HepG2 (cell line): ENCODE data around the gene AGT. TPM values are rescaled to one million over a fixed set of nuclear protein-coding genes. Genes with fewer than 3 reads are reported as not detected.
A peak's percentile ranks its signal among the peaks of the same experiment; 100 is the strongest.

ENCODE experiments used
- AGO2 ChIP-seq: fragments of 200-400 bp; formaldehyde crosslinking; optimal IDR thresholded peaks from 2 replicates; pipeline ENCODE3; 2017; ENCODE audit warnings: mild to moderate bottlenecking, low read depth, low read length, moderate library complexity
- AHR ChIP-seq: IDR thresholded peaks from 2 replicates; pipeline ENCODE4 v1.6.1; 2018; ENCODE audit warnings: missing genetic modification reagents, missing compliant biosample characterization
- FOXA1 ChIP-seq, 2 experiments: fragments of 450-650 bp in 1 of 2; sonication (generic) in 1 of 2; formaldehyde crosslinking in 1 of 2; IDR thresholded peaks; 2 replicates each; pipeline versions ENCODE4 v1.4.0 to v1.6.1; 2016 to 2020; ENCODE audit warnings: missing genetic modification reagents in 1 of 2
- FOXJ3 ChIP-seq: sonication (generic); formaldehyde crosslinking; IDR thresholded peaks from 2 replicates; pipeline ENCODE4 v1.4.0; 2020; ENCODE audit warnings: missing genetic modification reagents, mild to moderate bottlenecking, borderline replicate concordance
- LCORL ChIP-seq, 2 experiments: fragments of 450-650 bp in 1 of 2; sonication (generic) in 1 of 2; formaldehyde crosslinking in 1 of 2; IDR thresholded peaks; 2 replicates each; pipeline versions ENCODE4 v1.5.0 to v1.6.1; 2017 to 2020; ENCODE audit warnings: antibody characterized with exemption in 1 of 2, missing genetic modification reagents in 1 of 2
- NKX3-1 ChIP-seq: sonication (generic); formaldehyde crosslinking; IDR thresholded peaks from 2 replicates; pipeline ENCODE4 v1.5.0; 2020; ENCODE audit warnings: missing genetic modification reagents
- TMF1 ChIP-seq: sonication (generic); formaldehyde crosslinking; IDR thresholded peaks from 2 replicates; pipeline ENCODE4 v1.8.1; 2022; ENCODE audit warnings: low read depth, missing genetic modification reagents
- ZNF121 ChIP-seq: sonication (generic); formaldehyde crosslinking; IDR thresholded peaks from 2 replicates; pipeline ENCODE4 v1.5.0; 2020; ENCODE audit warnings: mild to moderate bottlenecking, missing genetic modification reagents
- ZNF230 ChIP-seq: sonication (generic); formaldehyde crosslinking; IDR thresholded peaks from 2 replicates; pipeline ENCODE4 v1.4.0; 2020; ENCODE audit warnings: mild to moderate bottlenecking, missing genetic modification reagents
- ZNF251 ChIP-seq: sonication (generic); formaldehyde crosslinking; IDR thresholded peaks from 2 replicates; pipeline ENCODE4 v1.9.0; 2021; ENCODE audit warnings: mild to moderate bottlenecking, missing genetic modification reagents
- ZNF407 ChIP-seq: sonication (generic); formaldehyde crosslinking; IDR thresholded peaks from one replicate; pipeline ENCODE4 v1.5.1; 2020; ENCODE audit warnings: mild to moderate bottlenecking, missing genetic modification reagents; ENCODE audit errors: not compliant biosample characterization
- ZNF703 ChIP-seq: sonication (generic); formaldehyde crosslinking; IDR thresholded peaks from 2 replicates; pipeline ENCODE4 v1.5.1; 2020; ENCODE audit warnings: missing genetic modification reagents, mild to moderate bottlenecking, moderate library complexity, borderline replicate concordance
- ZSCAN21 ChIP-seq: sonication (generic); formaldehyde crosslinking; IDR thresholded peaks from 2 replicates; pipeline ENCODE4 v1.8.0; 2022; ENCODE audit warnings: mild to moderate bottlenecking, missing genetic modification reagents, moderate library complexity, borderline replicate concordance
- polyA plus RNA-seq, 8 experiments: library from polyadenylated mRNA; depleted of rRNA in 3 of 8; stranded (reverse) in 7 of 8; unstranded in 1 of 8; fragments of >200 nt; fragmentation: Illumina TruSeq in 4 of 8; extraction: Trizol in 4 of 8; gene quantifications; 2 replicates each; pipeline versions ENCODE4 v1.2.1 to v1.2.3, GENCODE V29; 2011 to 2016; ENCODE audit warnings: low read depth in 4 of 8, missing spikeins in 1 of 8, mixed read lengths in 1 of 8; ENCODE audit not compliant: insufficient read depth in 1 of 8
- total RNA-seq, 5 experiments: library from RNA; depleted of rRNA; stranded (reverse); fragments of >200 nt; fragmentation: Illumina TruSeq; extraction: Trizol; gene quantifications; 2 replicates each; pipeline ENCODE4 v1.2.3, GENCODE V29; 2016; ENCODE audit warnings: low read depth in 1 of 5
- TF ChIP-seq, protein P1 (sequence below): sonication (generic); formaldehyde crosslinking; IDR thresholded peaks from 2 replicates; pipeline ENCODE4 v1.9.0; 2022; ENCODE audit warnings: missing genetic modification reagents, mild to moderate bottlenecking, borderline replicate concordance
- TF ChIP-seq, protein P2 (sequence below): sonication (generic); formaldehyde crosslinking; IDR thresholded peaks from 2 replicates; pipeline ENCODE4 v1.9.0; 2021; ENCODE audit warnings: missing genetic modification reagents, mild to moderate bottlenecking, borderline replicate concordance
- TF ChIP-seq, protein P3 (sequence below): IDR thresholded peaks from 2 replicates; pipeline ENCODE4 v1.6.1; 2016

Gene AGT
- total and polyA plus RNA-seq, 2 of the 13 experiments (the other 11 are each of a cell fraction or from before 2014, with no cell fraction given), result 892 to 2,071 TPM

DNA sequence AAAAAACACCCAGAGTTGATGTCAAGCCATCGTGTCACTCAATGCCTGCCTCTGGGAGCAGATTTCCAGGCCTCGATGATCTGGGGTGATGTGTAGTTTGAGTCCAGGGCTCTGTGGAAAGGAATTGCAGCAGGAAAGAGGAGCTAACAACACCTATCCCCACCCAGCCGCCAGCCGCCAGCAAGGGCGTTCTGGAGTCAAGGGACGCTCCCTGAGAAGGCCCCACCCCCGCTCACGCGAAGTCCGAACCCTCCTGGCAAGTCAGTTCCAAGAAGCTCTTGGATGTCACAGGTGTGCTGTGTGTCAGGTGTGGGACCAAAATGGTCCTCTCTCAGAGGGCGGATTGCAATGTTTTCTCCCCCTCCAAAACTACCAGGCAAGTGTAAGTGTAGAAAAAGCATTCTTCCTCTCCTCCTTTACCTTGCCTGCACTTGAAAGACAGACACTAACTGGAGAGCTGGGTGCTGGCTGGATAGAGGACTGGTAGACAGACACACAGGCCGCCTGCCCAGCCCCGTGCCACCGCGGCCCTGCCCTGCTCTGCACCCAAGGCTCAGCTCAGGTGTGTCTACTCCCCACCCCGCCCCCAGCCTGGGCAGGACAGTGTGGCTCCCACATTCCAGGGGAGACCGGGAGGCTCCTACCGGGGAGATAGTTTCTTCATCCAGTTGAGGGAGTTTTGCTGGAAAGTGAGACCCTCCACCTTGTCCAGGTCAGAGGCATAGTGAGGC lies 8.5 kb downstream of the AGT start (continued):
- TF ChIP-seq ZNF407 (CRISPR knock-in tag) (no peak), TMF1 (CRISPR knock-in tag) (no peak), AGO2 (peak; percentile 92), ZNF121 (CRISPR knock-in tag) (0 out of 2 replicates have a peak, but pooled peaks have one; percentile 41), ZNF251 (CRISPR knock-in tag) (no peak), ZSCAN21 (CRISPR knock-in tag) (no peak), FOXJ3 (CRISPR knock-in tag) (no peak), ZNF703 (CRISPR knock-in tag) (no peak), FOXA1 (IDR thresholded peaks at IDR 0.05) (no peak), FOXA1 (CRISPR knock-in tag; IDR thresholded peaks at IDR 0.05) (no peak), AHR (CRISPR knock-in tag) (no peak), LCORL (IDR thresholded peaks at IDR 0.05) (no peak), LCORL (CRISPR knock-in tag; IDR thresholded peaks at IDR 0.05) (no peak), ZNF230 (CRISPR knock-in tag) (no peak), NKX3-1 (CRISPR knock-in tag) (no peak)
- TF ChIP-seq, protein P1, sequence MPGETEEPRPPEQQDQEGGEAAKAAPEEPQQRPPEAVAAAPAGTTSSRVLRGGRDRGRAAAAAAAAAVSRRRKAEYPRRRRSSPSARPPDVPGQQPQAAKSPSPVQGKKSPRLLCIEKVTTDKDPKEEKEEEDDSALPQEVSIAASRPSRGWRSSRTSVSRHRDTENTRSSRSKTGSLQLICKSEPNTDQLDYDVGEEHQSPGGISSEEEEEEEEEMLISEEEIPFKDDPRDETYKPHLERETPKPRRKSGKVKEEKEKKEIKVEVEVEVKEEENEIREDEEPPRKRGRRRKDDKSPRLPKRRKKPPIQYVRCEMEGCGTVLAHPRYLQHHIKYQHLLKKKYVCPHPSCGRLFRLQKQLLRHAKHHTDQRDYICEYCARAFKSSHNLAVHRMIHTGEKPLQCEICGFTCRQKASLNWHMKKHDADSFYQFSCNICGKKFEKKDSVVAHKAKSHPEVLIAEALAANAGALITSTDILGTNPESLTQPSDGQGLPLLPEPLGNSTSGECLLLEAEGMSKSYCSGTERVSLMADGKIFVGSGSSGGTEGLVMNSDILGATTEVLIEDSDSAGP, result 0 out of 2 replicates have a peak, but pooled peaks have one; percentile 45
- TF ChIP-seq, protein P2, sequence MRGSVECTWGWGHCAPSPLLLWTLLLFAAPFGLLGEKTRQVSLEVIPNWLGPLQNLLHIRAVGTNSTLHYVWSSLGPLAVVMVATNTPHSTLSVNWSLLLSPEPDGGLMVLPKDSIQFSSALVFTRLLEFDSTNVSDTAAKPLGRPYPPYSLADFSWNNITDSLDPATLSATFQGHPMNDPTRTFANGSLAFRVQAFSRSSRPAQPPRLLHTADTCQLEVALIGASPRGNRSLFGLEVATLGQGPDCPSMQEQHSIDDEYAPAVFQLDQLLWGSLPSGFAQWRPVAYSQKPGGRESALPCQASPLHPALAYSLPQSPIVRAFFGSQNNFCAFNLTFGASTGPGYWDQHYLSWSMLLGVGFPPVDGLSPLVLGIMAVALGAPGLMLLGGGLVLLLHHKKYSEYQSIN (CRISPR knock-in tag), result no peak
- TF ChIP-seq, protein P3, sequence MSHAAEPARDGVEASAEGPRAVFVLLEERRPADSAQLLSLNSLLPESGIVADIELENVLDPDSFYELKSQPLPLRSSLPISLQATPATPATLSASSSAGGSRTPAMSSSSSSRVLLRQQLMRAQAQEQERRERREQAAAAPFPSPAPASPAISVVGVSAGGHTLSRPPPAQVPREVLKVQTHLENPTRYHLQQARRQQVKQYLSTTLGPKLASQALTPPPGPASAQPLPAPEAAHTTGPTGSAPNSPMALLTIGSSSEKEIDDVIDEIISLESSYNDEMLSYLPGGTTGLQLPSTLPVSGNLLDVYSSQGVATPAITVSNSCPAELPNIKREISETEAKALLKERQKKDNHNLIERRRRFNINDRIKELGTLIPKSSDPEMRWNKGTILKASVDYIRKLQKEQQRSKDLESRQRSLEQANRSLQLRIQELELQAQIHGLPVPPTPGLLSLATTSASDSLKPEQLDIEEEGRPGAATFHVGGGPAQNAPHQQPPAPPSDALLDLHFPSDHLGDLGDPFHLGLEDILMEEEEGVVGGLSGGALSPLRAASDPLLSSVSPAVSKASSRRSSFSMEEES (CRISPR knock-in tag), result no peak
